ENCODE data around the gene ZNF134.

The ZNF134 gene

GRCh38 chr19:57641715-57642234 is 27.7 kb downstream of the ZNF134 start:
- DNase-seq (ENCODE audit: low spot score) = no peak

GRCh38 chr19:57642396-57643046 is 28.5 kb downstream of the ZNF134 start:
- no peak for DNase-seq (ENCODE audit: low spot score)

GRCh38 chr19:57643734-57644133 is 29.7 kb downstream of the ZNF134 start:
- no peak for DNase-seq (ENCODE audit: low spot score)

- no peak for DNase-seq (ENCODE audit: low spot score)
Measured at GRCh38 chr19:57648331-57649003, 34.4 kb downstream of the ZNF134 start.

- DNase-seq (ENCODE audit: low spot score) = peak; percentile 38
Measured at GRCh38 chr19:57651654-57651996, 37.6 kb downstream of the ZNF134 start.

GRCh38 chr19:57653689-57654088 is 39.6 kb downstream of the ZNF134 start:
- no peak for DNase-seq (ENCODE audit: low spot score)

GRCh38 chr19:57655443-57655842 is 41.4 kb downstream of the ZNF134 start:
- no peak for DNase-seq (ENCODE audit: low spot score)

GRCh38 chr19:57656346-57656745 is 42.3 kb downstream of the ZNF134 start:
- DNase-seq (ENCODE audit: low spot score) = no peak

- peak; percentile 79 for DNase-seq (ENCODE audit: low spot score)
Measured at GRCh38 chr19:57664269-57665127, 50.5 kb downstream of the ZNF134 start.

GRCh38 chr19:57665261-57665806 is 51.3 kb downstream of the ZNF134 start:
- no peak for DNase-seq (ENCODE audit: low spot score)

GRCh38 chr19:57667228-57667627 is 53.2 kb downstream of the ZNF134 start:
- DNase-seq (ENCODE audit: low spot score) = peak; percentile 24

- DNase-seq (ENCODE audit: low spot score) = no peak
Measured at GRCh38 chr19:57668635-57669034, 54.6 kb downstream of the ZNF134 start, which contains the start of gene ZSCAN4. ZSCAN4 (plus strand) TSS chr19:57668935; CDS start chr19:57676146, 7,211 bp downstream.

GRCh38 chr19:57671124-57671895 is 57.3 kb downstream of the ZNF134 start:
- no peak for DNase-seq (ENCODE audit: low spot score)

- DNase-seq (ENCODE audit: low spot score) = no peak
Measured at GRCh38 chr19:57672466-57672865, 58.4 kb downstream of the ZNF134 start.
